GM19240 (cell line): ENCODE results near the gene GRIA1.

Experiments
- DNase-seq: peaks from one replicate; pipeline ENCODE4 v3.0.0; 2011; ENCODE audit warnings: low spot score; ENCODE audit not compliant: insufficient read length

The GRIA1 gene

DNA sequence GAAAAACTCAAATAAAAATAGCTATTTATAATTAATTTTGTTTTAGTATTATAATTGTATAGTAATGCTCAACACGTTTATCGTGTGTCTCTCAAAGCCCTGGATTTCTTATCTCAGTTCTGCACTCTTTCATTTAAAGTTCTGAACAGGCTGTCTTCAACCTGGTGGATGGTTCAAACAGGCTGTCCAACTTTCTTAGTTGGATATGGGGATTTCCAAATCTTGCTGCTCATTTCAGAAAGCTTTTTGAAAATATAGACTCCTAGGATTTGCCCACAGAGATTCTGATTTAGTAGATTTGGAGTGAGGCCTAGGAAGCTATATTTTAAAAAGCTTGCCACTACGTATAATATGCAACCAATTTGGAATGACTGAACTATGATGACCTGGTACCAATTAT, 120.3 kb downstream of the GRIA1 start:
- DNase-seq = no peak

DNA sequence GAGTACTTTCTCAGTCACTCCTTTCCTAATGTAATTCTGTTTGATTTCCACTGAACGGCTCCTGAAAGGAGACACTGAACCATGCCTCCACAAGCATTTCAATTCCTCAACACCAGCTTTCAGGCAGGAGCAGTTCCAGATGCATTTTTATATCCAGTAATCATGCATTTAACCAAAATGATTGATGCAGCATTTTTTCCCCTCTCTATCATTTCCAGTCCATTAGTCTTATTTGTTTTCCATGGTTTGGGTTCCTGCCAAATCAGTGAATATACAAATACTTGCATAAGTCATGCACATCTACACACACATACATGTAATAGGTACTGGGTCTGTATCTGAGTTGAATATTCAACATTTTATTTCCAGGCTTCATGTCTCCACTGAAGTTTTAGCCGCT, 122.7 kb downstream of the GRIA1 start:
- DNase-seq = no peak

DNA sequence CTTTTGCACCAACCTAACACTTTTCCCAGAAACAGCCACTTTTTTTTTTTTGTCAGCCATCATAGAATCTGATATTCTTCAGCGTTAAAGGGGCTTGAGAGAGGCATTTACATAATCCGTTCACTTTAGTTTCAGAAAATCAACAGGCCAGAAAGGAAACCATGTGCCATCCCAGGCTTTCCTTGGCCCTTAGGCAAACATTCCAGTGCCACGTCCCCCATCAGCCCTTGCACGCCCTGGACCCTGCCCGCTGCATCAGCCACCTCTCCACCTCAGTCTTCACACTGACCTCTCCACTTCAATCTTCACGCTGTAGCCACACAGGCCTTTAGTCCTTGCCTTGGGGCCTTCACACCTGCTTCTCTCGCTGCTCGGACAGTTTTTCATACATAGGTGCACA, 123.2 kb downstream of the GRIA1 start:
- DNase-seq = no peak

DNA sequence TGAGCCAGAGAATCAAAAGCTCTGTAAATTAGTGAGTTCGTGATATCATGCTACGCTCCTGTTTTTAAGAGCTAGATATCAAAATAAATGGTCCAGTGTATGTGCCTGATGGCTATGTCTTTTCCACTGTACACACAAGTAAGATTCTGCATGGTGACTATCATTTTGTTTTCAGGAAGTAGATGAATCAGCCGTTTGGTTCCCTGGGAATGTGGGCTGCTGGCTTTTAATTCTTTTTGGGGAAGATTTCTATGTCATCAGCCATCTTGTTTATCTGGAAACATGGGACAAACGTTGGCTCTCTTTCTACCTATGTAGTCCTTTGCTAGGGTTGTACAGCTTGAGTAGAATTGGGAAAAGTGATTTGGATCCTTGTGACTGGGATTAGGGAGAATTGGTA, 126.7 kb downstream of the GRIA1 start:
- no peak for DNase-seq

DNA sequence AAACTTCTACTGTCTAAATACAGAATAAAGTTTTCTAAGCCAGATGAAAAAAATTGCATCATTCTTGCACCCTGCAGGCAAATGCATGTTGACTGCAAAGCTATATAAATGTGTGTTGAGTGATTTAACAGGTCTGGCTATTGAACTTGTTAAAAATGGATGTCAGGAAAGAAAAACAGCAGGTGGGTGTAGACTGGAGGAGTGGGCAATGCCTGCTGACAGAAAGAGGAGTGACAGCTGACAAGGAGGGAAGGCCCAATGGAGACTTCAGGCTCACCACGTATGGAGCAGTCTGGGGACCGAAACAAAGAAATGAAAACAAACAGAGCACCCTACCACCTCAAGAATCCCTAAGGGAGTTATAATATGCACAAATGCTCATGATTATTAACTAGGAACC, 127.8 kb downstream of the GRIA1 start:
- no peak for DNase-seq

DNA sequence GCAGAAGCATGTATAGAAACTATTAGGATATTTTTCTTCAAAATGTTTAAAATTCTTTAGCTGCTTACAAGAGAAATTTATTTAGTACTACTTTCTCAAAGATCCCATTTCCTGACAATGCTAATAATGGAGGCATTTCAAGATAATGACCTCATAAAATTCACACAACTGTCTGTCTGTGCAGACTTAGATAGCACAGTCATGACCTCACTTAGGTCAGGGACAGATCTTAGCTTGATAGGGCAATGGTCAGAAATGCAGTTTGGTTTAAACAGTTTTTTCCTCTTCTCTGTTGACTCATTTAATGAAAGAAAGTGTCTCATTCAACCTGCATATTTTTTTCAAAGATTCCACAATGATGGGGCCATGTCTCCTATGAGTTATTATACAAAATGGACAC, 128.4 kb downstream of the GRIA1 start:
- DNase-seq = no peak

DNA sequence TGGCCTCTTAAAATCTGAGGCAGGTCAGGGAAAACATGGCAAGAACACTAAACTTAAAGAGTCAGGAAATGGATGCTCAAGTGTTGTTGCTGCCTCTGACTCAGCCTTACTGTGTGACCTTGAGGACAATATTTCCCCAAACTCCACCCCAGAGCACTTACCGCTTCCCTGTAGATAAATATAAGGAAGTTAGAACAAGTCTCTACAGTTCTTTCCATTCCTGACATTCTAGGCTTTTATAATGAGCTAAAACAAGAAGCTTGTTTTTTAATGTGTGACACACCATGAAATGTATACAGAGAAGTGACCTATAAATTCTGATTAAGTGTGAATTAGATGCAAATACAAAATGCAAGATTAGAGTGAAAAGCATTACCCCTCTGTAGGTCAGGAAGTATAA, 129.3 kb downstream of the GRIA1 start:
- no peak for DNase-seq

DNA sequence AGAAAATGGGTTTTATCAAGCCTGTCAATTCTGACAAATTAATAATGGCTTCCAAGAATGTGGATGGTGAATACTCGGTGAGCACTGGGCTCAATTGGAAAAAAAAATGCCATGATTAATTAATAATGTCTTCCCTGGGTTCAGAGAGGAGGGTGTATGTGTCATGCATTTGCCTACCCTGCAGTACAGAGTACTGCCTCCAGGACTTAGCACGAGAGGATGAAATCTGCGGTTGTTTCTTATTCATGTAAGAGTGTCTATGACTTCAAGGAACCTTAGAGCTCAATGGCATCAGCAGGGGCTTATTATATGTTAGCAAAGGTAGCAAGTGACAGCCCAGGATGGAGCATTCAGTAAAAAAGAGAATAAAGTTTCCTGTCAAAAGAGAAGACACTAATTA, 132.7 kb downstream of the GRIA1 start:
- DNase-seq = no peak

DNA sequence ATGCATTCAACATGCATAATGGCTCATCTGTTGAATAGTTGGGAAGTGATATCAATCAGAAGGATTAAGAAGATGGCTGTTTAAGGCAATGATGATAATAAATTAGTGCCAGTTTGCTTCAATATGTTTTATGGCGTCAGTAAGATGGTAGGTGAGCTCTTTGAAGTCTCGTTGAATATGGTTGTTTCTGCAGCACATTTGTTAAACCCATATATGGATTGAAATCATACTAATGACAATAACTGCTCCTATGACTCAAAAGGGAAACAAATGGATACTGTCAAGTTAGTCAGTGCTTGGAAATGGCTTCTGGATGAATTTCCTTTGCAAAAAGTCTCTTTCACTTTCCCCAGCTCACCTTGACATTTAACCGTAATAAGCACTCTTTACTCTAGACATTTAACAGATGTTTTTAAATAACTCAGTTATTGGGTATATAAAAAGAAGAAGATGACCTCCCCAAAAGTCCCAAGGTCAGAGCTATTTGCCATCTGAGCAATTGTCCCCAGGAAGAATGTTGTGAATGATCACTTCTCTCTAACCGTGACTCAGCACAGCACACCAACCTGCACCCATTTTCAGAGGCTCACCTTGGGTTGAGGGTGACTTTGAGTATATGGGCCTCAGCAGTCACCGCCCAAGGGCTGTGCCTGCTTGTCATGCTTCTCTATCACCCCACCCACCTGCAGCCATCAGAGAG, 133.4 kb downstream of the GRIA1 start:
- no peak for DNase-seq

DNA sequence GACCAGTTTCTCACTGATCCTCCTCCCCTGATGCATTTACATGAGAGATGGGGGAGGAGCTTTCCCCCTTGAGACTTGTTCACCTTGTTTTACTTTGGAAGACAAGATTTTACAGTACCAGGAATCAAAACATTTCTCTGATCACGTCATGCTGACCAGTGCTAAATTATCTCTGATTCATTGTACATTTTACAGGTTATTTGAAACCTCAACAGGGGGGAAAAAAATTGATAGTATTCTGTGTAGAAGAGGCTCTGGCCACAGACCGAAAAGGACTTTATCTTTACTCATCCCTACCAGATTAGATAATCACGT, 133.9 kb downstream of the GRIA1 start:
- no peak for DNase-seq

DNA sequence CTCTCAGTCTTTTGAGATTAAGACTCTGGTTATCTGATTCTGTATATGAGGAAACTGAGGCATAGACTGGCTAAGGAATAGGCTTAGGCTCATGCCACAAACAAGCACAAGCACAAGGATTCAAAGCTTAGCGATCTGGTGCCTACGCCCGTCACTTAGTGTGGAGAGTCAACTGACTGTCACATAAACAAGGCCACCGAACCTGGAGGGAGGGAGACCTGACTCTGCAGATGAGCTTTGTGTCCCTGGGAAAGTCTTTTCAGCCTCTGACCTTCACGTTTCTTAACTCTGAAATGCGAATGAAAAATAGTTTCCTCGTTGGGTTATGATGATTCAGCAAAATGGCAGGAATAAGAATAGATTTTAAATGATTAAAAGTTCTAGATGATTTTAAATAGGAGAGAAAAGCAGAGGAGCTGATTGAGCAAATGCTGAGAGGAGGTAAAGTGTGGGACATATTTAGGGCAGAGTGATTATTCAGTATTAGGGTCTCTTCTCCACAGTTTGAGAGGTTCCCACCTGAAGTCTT, 135.4 kb downstream of the GRIA1 start:
- no peak for DNase-seq

DNA sequence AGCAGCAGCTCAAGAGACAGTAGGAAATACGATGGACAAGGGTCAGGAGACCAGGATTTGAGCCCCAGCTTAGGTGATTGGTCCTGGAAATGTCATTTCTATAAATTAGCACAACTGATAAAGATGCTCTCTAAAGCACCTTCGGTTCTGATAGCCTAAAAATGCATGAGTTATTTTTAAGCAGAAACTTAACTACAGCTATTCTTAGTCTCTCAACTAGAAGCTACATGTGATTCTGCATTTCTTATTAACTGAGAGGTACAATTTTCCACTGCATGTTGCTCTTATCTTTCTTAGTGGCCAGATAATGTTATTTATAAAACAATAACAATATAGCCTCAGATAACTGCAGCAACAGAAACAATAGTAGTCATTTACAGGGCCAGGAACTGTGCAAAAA, 136.4 kb downstream of the GRIA1 start:
- DNase-seq = no peak

DNA sequence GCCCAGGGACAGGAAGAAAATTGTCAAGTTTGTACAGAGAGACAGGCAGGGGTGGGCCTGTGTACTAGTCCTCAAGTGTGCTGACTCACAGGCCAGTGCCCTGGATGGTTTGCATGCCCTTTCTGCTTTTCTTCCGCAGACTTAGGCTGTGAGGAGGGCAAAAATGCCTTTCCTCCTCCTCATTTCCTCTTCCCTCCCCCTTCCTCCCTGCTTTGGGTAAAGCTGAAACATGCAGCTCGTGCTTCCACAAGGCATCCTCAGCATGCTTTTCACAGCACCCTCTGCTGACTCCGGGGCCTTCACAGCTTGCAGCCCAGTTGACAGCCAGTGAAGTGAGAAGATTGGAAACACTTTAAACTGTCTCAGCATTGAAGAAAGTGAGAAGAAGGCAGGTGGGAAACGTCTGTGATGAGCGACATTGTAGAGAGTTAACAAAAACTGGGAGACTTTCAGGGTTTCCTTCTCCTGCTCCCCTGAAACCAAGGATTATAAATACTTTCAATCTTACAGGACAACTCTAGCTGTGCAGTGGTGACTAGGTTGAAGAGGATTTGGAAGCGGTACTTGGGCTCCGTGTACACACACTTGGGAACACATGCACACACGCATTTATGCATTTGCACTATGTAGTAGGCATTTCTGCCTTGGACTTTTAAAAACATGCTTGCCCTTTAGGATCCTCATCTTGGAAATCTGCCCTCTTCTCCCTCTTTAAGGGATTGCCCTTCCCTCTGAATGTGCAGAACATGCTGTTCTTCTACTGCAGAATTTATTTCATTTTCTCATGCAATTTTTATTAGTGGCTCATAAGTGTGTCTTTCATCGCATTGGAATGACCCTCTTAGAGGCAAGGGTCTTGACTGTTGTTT, 138.8 kb downstream of the GRIA1 start:
- no peak for DNase-seq

DNA sequence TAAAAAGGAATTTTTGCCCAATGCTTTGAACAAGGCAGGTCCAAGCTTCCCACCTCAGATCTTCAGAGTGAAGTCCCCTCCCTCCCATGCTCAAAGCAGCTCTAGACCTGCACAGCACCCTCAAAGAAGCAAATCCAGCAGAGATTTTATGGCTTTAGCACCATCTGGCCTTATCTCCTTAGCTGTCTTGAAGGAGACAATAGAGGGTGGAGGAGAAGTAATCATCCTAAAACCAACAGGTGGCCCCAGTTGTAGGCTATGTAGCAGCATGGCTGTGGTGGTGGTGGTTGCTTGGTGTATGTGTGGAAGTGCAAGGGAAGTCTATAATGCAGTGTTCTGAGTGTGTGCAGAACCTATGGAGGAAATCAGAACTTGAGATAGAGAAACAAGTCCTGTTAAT, 140.1 kb downstream of the GRIA1 start:
- DNase-seq = no peak

DNA sequence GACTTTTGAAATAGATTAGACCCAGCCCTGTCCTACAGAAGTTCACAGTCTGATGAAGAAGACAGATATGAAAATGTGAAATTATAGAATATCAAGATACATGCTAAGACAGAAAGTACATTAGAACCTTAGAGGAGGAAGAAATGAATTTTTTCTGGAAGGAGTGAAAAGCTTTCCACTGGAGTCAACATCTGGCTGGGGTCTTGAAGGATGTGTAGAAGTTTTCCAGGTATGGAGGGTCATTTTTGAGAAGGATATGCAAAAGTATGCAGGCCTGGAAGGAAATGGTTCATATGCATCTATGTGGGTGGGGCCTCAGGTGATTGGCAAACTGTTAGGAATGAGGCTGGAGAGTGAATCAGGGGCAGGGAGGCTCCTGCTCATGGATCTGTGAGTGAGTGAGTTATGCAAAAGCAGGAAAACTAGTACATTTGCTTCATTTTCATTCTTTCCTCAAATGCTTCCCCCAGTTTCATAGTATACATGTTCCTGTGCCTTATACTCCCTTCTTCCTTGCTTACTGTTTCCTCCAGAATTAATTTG, 142.3 kb downstream of the GRIA1 start:
- DNase-seq = no peak

DNA sequence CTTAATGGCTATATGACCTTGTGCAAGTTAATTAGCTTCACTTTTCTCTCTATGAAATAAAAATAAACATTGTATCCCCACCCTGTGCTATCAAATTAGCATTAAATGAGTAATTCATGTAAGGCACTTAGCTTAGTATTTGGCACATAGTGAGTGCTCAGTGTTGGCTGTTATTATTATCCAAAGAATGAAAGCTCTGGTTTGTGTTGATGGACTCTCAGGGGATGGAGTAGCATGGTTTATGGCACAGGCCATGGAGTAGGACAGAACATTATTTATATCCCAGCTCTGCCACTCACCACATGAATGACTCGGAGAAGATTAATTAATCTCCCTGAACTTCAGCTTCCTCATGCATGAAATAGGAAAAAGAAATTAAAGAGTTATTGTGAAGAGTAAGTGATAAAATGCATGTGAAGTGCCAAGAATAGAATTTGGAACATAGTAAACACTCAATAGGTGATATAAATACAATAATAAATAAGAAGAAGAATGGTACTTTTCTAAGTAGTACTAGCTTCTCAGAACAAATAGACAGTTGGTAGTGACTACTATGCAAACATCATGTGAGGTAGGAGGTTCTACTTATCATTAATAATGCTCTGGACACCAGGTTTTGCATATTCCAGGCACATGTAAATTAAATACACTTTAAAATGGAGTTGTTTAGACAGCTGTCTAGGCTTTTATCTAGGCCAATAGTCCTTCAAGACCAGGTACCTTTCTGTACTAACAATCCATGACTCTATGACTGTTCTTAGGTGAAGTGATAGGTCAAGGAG, 146.4 kb downstream of the GRIA1 start:
- DNase-seq = no peak

DNA sequence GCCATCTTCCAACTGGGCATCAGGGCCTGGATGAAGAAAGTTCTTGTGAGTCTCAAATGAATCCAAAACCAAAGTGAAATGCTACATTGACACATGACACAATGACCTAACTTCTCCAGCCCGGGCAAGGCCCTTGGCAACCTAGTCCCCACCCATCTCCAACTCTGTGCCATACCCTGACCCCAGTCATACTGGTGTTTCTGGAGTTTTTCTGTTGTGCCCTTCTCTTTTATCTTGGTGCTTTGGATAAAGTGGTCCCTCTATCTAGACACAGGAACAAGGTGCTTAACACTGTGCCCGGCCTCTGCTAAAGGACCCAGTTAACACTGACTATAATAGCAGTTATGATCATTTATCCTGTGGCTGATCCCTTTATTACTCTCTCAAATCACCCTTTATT, 149.8 kb downstream of the GRIA1 start:
- no peak for DNase-seq

DNA sequence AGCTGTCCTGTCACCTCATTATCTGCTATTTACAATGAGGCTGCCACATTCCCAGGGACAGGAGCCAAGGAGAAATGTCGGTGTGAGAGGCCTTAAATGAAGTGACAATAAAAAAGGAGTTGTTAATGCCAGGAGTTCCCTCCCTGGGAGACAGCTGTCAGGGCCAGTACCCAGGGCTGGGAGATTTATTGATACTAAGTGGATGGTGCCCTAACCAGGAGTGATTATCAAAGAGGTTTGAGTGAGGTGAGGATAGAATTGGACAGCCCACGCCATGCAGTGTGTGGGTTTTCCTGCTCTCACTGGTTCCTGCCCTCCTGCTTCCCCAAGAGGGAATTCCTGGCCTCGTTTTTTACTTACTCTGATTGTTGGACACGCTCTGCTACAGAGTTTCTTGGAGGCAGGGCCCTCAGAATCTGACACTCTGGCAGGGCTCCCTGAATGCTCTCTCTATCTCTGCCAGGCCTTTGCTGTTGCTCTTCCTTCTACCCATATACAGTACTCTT, 150.8 kb downstream of the GRIA1 start:
- DNase-seq = no peak

DNA sequence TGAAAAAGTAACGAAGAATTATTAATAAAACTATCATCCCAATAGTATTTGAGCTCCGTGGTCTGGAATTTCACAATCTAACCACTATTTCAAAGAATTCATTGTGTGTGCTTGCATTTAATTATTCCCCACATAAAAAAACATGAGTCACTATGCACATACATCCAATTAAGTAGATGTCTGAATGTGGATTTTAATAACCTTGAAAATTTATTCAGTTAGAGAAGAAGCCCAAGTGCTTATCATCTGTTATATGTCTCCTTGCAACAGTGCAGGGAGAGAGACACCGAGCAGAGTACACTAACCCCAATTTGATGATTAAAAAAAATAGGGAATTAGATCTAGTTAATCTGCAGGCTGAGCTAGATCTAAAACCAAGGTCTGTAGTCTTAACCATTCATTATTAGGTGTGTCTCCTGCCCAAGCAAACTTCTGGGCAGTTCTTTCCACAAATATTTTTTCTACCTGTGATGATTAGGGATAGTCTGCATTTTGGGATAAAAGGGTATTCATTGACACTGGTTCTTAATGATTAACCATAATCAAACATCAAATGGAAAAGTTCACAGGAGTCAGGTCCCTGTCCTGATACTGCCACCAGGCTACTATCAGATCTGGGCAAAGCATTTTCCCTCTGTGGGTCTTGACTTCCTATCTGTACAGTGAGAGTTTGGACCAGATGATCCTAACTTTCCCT, 164.2 kb downstream of the GRIA1 start:
- no peak for DNase-seq

DNA sequence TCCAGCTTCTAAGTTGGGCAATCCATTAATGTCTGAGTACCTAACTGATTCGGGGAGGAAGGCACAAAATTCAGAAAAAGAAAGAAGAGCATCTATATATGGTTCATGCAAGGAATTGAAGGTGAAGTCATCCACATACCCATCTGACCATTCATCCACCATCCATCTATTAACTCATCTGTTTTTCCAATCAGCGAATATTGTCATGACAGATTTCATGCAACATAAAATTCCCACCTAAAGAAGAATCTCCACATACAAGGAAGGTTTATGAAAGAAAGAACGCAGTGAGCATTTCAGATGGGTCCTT, 164.7 kb downstream of the GRIA1 start:
- no peak for DNase-seq

DNA sequence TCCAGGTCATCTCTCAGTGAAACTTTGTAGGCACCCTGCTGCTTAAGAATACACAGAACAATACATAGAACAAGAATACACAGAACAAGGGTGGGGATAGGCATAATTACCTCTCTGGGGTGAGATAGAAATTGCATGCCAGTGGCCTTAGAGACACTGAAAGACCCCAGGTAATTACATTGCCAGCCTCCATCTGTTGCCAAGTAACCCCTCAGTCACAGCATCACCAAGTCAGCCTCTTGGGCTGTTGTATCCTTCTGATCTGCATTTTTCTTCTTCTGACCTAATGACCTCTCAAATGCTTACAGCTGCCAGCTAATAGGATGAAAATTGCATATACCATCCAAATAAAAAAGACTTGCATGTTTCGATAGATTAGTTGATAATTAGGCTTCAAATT, 167.7 kb downstream of the GRIA1 start:
- no peak for DNase-seq
